WTC11 (cell line): ENCODE results near the gene LTA4H. TPM values are rescaled to one million over a fixed set of nuclear protein-coding genes. Genes with fewer than 3 reads are reported as not detected.

Source experiments
- ATAC-seq: fragments of 200-7000 bp; cut with Tn5 transposase; 2 replicates; pipeline ENCODE4 v1.10.0; 2021; ENCODE audit warnings: mild to moderate bottlenecking, moderate library complexity
- Bru-seq: library from RNA; stranded (reverse); fragments of 400-500 nt; gene quantifications from one replicate; lab custom pipeline; 2021; lab: Mats Ljungman, UMichigan
- CTCF ChIA-PET: fragments of 300-600 bp; sonication (Branson Sonifier 250); formaldehyde crosslinking; loops from one replicate; lab custom pipeline; 2021; ENCODE audit warnings: antibody characterized with exemption; lab: Charles Lee
- POLR2A ChIA-PET: fragments of 350-600 bp; sonication (Branson Sonifier 250); formaldehyde crosslinking; loops from one replicate; lab custom pipeline; 2021; ENCODE audit warnings: antibody characterized with exemption; lab: Charles Lee
- DNase-seq: peaks from one replicate; pipeline ENCODE4 v3.0.0; 2021; ENCODE audit warnings: low spot score
- H3K27ac Mint-ChIP-seq: 2 replicates; pipeline ENCODE4 v1.8.0; 2021; ENCODE audit warnings: mixed read lengths
- H3K27me3 Mint-ChIP-seq: 2 replicates; pipeline ENCODE4 v1.8.0; 2021; ENCODE audit warnings: low read depth, mild to moderate bottlenecking, moderate library complexity, mixed read lengths
- H3K36me3 Mint-ChIP-seq: 2 replicates; pipeline ENCODE4 v1.8.0; 2021; ENCODE audit warnings: mixed read lengths
- H3K4me1 Mint-ChIP-seq: 2 replicates; pipeline ENCODE4 v1.8.0; 2022; ENCODE audit warnings: mixed read lengths
- H3K4me3 Mint-ChIP-seq: 2 replicates; pipeline ENCODE4 v1.8.0; 2021; ENCODE audit warnings: mild to moderate bottlenecking, moderate library complexity, mixed read lengths
- H3K9me3 Mint-ChIP-seq: 2 replicates; pipeline ENCODE4 v1.8.0; 2021; ENCODE audit warnings: mixed read lengths
- ATF1 ChIP-seq: sonication (generic); formaldehyde crosslinking; IDR thresholded peaks from 2 replicates; pipeline ENCODE4 v1.8.1; 2023; ENCODE audit warnings: mild to moderate bottlenecking, moderate library complexity, missing genetic modification reagents
- ESRRA ChIP-seq: sonication (generic); formaldehyde crosslinking; IDR thresholded peaks from 2 replicates; pipeline ENCODE4 v1.8.1; 2022; ENCODE audit warnings: mild to moderate bottlenecking, missing genetic modification reagents, borderline replicate concordance
- FOXP4 ChIP-seq: sonication (generic); formaldehyde crosslinking; IDR thresholded peaks from 2 replicates; pipeline ENCODE4 v1.8.0; 2022; ENCODE audit warnings: mild to moderate bottlenecking, missing genetic modification reagents
- HMGA2 ChIP-seq: fragments of 250-450 bp; sonication (Bioruptor Pico); IDR thresholded peaks from 2 replicates; pipeline ENCODE4 v1.4.0; 2021; ENCODE audit warnings: mild to moderate bottlenecking, moderate library complexity
- HMGXB4 ChIP-seq: sonication (generic); formaldehyde crosslinking; IDR thresholded peaks from 2 replicates; pipeline ENCODE4 v1.8.1; 2023; ENCODE audit warnings: mild to moderate bottlenecking, moderate library complexity, missing genetic modification reagents
- MAX ChIP-seq: sonication (generic); formaldehyde crosslinking; IDR thresholded peaks from 2 replicates; pipeline ENCODE4 v1.8.0; 2022; ENCODE audit warnings: mild to moderate bottlenecking, missing genetic modification reagents
- NFE2L1 ChIP-seq: sonication (generic); formaldehyde crosslinking; IDR thresholded peaks from 2 replicates; pipeline ENCODE4 v1.8.1; 2023; ENCODE audit warnings: missing genetic modification reagents
- NR3C1 ChIP-seq: sonication (generic); formaldehyde crosslinking; conservative IDR thresholded peaks from 2 replicates; pipeline ENCODE4 v1.8.1; 2023; ENCODE audit warnings: low read depth, mild to moderate bottlenecking, missing genetic modification reagents
- TEAD1 ChIP-seq: sonication (generic); formaldehyde crosslinking; IDR thresholded peaks from 2 replicates; pipeline ENCODE4 v1.8.0; 2022; ENCODE audit warnings: mild to moderate bottlenecking, missing genetic modification reagents
- ZBTB43 ChIP-seq: sonication (generic); formaldehyde crosslinking; IDR thresholded peaks from 2 replicates; pipeline ENCODE4 v1.8.1; 2023; ENCODE audit warnings: mild to moderate bottlenecking, missing genetic modification reagents
- ZNF219 ChIP-seq: sonication (generic); formaldehyde crosslinking; IDR thresholded peaks from 2 replicates; pipeline ENCODE4 v1.8.0; 2023; ENCODE audit warnings: missing genetic modification reagents, mild to moderate bottlenecking, borderline replicate concordance
- ZNF232 ChIP-seq: sonication (generic); formaldehyde crosslinking; IDR thresholded peaks from 2 replicates; pipeline ENCODE4 v1.8.0; 2022; ENCODE audit warnings: mild to moderate bottlenecking, missing genetic modification reagents
- ZNF263 ChIP-seq: sonication (generic); formaldehyde crosslinking; IDR thresholded peaks from 2 replicates; pipeline ENCODE4 v1.8.1; 2022; ENCODE audit warnings: low read depth, mild to moderate bottlenecking, moderate library complexity, missing genetic modification reagents
- long read RNA-seq, 3 experiments: library from RNA in 1 of 3; library from capped mRNA in 1 of 3; library from polyadenylated mRNA in 1 of 3; unstranded in 2 of 3; stranded (forward) in 1 of 3; transcript quantifications; one replicate each; pipeline ENCODE4 v2.0.0, GENCODE V29; 2021
- total RNA-seq: library from RNA; stranded (reverse); gene quantifications from 3 replicates; pipeline ENCODE4 v1.2.3, GENCODE V29; 2021
- TF ChIP-seq, protein P1 (sequence below): sonication (generic); formaldehyde crosslinking; IDR thresholded peaks from 2 replicates; pipeline ENCODE4 v1.8.0; 2023; ENCODE audit warnings: missing genetic modification reagents, mild to moderate bottlenecking, borderline replicate concordance
- TF ChIP-seq, protein P2 (sequence below): fragments of 250-450 bp; sonication (Bioruptor Pico); IDR thresholded peaks from 2 replicates; pipeline ENCODE4 v1.9.0; 2021; ENCODE audit warnings: mild to moderate bottlenecking, borderline replicate concordance

The LTA4H gene
- total RNA-seq (134 to 172 TPM (median 162 TPM) in 3 replicates), Bru-seq, nascent RNA (percentile 84 among the genes with signal in this experiment)
- long read RNA-seq, experiment 1, transcript LTA4H-201 (19 exons, 2,139 nt): major isoform, 496 of 649 reads
- long read RNA-seq, experiment 1, partial matches to known transcripts: 22 of 649 reads
- long read RNA-seq, experiment 1, other reads (novel, unspliced or antisense): 131 of 649 reads
- long read RNA-seq, experiment 2, transcript LTA4H-201 (19 exons, 2,139 nt): major isoform, 95 of 287 reads
- long read RNA-seq, experiment 2, partial matches to known transcripts: 67 of 287 reads
- long read RNA-seq, experiment 2, other reads (novel, unspliced or antisense): 125 of 287 reads
- long read RNA-seq, experiment 3, transcript LTA4H-201 (19 exons, 2,139 nt): major isoform, 379 of 505 reads
- long read RNA-seq, experiment 3, partial matches to known transcripts: 7 of 505 reads
- long read RNA-seq, experiment 3, other reads (novel, unspliced or antisense): 119 of 505 reads

DNA sequence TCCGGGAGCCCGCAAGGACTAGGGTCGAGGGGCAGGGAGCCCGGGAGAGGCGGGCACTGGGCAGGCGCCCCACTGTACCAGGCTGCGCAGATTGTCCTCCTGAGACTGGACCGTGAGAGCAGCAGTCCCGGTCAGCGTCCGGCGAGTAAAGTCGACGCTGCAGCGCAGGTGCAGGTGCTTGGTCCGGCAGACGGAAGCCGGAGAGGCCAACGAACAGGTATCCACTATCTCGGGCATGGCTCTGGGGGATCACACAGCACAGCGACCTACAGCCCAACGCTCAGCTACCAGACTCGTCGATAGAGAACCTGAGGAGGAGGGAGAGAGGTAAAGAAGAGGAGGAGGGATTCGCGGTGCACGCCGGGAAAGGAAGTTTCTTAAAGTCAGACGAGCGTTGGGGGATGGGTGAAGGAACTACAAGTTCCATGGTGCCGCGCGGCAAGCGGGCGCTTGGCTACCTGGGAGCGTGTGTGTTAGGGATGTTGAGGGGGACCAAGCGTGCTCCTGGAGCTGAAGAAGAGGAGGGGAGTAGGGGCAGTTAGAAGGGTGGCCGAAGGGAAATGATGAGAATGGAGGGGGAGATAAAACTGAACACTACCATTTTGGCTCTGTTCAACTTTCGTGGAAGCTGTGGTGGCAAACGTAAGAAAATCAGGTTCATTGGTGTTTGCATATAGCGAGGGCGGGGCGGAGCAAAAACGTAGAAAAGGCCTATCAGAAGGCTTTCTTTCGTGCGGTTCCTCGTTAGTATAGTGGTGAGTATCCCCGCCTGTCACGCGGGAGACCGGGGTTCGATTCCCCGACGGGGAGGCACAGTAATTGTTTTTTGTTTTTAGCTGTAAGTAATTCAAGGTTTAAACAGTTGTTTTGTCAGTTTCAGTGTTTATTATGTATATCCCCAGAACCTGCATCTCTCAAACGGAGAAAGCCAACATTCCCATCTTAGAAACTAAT is at the start of gene LTA4H:
TSS of gene LTA4H (minus strand) at position 305 of the 954 bp plus-strand sequence. CDS start at position 237, 68 bp downstream.
- Mint-ChIP-seq H3K4me1 (peaks cover 6% of the 10 kb centered on the region), H3K9me3 (no peaks in the 10 kb centered on the region), H3K36me3 (no peaks in the 10 kb centered on the region), H3K27ac (no peak within 1 kb of the TSS), H3K4me3 (no peak within 1 kb of the TSS), H3K27me3 (no peaks in the 10 kb centered on the region)
- ChIA-PET POLR2A (interaction anchor here (0.9 to 1.6 kb wide), 4 partner anchors 37 to 236 kb away, joined by 3 to 4 read pairs (median 3); no protein-coding TSS in a partner anchor), CTCF (interaction anchor here (1.1 to 1.7 kb wide), 5 partner anchors 23 to 481 kb away, joined by 4 to 11 read pairs (median 5); no protein-coding TSS in a partner anchor)
- DNase-seq (peak; percentile 97), ATAC-seq (peak; percentile 93)
- TF ChIP-seq ZNF219 (CRISPR knock-in tag): no peak
- no peak for TF ChIP-seq ESRRA
- TF ChIP-seq HMGA2 (CRISPR knock-in tag): no peak
- TF ChIP-seq HMGXB4 (CRISPR knock-in tag): peak; percentile 85; the same call in 1 of the 2 replicates
- TF ChIP-seq ATF1 (CRISPR knock-in tag): no peak
- peak; percentile 66 for TF ChIP-seq MAX (CRISPR knock-in tag)
- peak; percentile 36; the same call in 1 of the 2 replicates for TF ChIP-seq FOXP4 (CRISPR knock-in tag)
- no peak for TF ChIP-seq NR3C1
- TF ChIP-seq NFE2L1 (CRISPR knock-in tag): peak; percentile 55
- TF ChIP-seq, protein P1, sequence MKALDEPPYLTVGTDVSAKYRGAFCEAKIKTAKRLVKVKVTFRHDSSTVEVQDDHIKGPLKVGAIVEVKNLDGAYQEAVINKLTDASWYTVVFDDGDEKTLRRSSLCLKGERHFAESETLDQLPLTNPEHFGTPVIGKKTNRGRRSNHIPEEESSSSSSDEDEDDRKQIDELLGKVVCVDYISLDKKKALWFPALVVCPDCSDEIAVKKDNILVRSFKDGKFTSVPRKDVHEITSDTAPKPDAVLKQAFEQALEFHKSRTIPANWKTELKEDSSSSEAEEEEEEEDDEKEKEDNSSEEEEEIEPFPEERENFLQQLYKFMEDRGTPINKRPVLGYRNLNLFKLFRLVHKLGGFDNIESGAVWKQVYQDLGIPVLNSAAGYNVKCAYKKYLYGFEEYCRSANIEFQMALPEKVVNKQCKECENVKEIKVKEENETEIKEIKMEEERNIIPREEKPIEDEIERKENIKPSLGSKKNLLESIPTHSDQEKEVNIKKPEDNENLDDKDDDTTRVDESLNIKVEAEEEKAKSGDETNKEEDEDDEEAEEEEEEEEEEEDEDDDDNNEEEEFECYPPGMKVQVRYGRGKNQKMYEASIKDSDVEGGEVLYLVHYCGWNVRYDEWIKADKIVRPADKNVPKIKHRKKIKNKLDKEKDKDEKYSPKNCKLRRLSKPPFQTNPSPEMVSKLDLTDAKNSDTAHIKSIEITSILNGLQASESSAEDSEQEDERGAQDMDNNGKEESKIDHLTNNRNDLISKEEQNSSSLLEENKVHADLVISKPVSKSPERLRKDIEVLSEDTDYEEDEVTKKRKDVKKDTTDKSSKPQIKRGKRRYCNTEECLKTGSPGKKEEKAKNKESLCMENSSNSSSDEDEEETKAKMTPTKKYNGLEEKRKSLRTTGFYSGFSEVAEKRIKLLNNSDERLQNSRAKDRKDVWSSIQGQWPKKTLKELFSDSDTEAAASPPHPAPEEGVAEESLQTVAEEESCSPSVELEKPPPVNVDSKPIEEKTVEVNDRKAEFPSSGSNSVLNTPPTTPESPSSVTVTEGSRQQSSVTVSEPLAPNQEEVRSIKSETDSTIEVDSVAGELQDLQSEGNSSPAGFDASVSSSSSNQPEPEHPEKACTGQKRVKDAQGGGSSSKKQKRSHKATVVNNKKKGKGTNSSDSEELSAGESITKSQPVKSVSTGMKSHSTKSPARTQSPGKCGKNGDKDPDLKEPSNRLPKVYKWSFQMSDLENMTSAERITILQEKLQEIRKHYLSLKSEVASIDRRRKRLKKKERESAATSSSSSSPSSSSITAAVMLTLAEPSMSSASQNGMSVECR (CRISPR knock-in tag): peak; percentile 83; the same call in 1 of the 2 replicates
- peak; percentile 93 for TF ChIP-seq ZNF263 (CRISPR knock-in tag)
- TF ChIP-seq, protein P2, sequence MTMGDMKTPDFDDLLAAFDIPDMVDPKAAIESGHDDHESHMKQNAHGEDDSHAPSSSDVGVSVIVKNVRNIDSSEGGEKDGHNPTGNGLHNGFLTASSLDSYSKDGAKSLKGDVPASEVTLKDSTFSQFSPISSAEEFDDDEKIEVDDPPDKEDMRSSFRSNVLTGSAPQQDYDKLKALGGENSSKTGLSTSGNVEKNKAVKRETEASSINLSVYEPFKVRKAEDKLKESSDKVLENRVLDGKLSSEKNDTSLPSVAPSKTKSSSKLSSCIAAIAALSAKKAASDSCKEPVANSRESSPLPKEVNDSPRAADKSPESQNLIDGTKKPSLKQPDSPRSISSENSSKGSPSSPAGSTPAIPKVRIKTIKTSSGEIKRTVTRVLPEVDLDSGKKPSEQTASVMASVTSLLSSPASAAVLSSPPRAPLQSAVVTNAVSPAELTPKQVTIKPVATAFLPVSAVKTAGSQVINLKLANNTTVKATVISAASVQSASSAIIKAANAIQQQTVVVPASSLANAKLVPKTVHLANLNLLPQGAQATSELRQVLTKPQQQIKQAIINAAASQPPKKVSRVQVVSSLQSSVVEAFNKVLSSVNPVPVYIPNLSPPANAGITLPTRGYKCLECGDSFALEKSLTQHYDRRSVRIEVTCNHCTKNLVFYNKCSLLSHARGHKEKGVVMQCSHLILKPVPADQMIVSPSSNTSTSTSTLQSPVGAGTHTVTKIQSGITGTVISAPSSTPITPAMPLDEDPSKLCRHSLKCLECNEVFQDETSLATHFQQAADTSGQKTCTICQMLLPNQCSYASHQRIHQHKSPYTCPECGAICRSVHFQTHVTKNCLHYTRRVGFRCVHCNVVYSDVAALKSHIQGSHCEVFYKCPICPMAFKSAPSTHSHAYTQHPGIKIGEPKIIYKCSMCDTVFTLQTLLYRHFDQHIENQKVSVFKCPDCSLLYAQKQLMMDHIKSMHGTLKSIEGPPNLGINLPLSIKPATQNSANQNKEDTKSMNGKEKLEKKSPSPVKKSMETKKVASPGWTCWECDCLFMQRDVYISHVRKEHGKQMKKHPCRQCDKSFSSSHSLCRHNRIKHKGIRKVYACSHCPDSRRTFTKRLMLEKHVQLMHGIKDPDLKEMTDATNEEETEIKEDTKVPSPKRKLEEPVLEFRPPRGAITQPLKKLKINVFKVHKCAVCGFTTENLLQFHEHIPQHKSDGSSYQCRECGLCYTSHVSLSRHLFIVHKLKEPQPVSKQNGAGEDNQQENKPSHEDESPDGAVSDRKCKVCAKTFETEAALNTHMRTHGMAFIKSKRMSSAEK (CRISPR knock-in tag): no peak
- 0 out of 2 replicates have a peak, but pooled peaks have one; percentile 4 for TF ChIP-seq ZBTB43 (CRISPR knock-in tag)
- TF ChIP-seq TEAD1 (CRISPR knock-in tag): peak; percentile 15; the same call in 1 of the 2 replicates
- TF ChIP-seq ZNF232: peak; percentile 34; the same call in 1 of the 2 replicates
